SW480 (cell line): ENCODE data around the gene GPR143.
"Not testable (repeated sequence)": the region's sequence is repeated elsewhere in the genome, so short reads cannot be mapped to it uniquely, and the experiment has no call there.

Experiments
- DNase-seq: peaks from one replicate; pipeline ENCODE4 v3.0.0-alpha.2; 2016; ENCODE audit warnings: low spot score

GPR143 gene

DNA sequence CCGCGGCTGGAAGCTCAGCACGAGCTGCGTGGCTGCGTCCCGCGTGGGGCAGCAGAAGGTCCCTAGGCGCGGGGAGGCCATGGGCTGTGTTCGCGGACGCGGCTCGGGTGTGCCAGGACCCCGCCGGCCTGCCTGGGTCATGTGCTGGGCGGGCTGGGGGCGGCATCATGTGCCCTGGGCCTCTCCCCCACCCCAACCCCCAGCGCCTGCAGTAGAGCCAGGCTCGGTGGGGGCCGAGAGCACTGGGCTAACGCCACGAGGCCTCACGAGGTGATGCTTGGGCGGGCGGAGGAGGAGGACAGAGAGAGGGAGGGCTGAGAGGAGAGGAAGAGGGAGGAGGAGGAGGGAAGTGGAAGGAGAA, at the start of gene GPR143:
Gene GPR143 (minus strand): TSS at position 111 of the 361 bp plus-strand sequence. CDS start 30 bp downstream, at position 81.
- no peak for DNase-seq

DNA sequence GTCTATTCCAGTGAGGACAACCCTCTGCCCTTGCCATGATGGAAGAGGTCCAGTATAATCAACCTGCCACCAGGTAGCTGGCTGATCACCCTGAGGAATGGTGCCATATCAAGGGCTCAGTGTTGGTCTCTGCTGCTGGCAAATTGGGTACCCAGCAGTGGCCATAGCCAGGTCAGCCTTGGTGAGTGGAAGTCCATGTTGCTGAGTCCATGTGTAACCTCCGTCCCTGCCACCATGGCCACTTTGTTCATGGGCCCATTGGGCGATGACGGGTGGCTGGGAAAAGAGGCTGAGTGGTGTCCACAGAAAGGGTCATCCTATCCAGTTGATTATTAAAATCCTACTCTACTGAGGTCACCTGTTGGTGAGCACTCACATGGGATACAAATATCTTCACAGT, 45.4 kb upstream of the GPR143 start:
- DNase-seq = not testable (repeated sequence)

DNA sequence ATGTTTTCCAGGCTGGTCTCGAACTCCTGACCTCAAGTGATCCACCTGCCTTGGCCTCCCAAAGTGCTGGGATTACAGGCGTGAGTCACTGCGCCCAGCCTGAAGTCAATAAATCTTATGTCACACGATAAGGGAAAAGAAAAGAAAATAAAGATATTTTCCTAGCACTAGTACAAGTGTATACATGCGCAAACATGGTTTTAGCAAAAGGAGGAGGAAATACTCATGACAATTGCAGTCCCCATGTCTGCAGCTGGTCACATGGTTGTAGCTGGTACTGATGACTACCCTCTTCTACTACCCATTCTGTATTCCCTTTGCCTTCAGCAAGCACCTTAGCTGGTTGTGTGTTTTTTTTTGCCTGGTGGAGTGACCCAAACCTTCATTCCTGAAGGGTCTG, 44.2 kb upstream of the GPR143 start:
- DNase-seq = not testable (repeated sequence)

DNA sequence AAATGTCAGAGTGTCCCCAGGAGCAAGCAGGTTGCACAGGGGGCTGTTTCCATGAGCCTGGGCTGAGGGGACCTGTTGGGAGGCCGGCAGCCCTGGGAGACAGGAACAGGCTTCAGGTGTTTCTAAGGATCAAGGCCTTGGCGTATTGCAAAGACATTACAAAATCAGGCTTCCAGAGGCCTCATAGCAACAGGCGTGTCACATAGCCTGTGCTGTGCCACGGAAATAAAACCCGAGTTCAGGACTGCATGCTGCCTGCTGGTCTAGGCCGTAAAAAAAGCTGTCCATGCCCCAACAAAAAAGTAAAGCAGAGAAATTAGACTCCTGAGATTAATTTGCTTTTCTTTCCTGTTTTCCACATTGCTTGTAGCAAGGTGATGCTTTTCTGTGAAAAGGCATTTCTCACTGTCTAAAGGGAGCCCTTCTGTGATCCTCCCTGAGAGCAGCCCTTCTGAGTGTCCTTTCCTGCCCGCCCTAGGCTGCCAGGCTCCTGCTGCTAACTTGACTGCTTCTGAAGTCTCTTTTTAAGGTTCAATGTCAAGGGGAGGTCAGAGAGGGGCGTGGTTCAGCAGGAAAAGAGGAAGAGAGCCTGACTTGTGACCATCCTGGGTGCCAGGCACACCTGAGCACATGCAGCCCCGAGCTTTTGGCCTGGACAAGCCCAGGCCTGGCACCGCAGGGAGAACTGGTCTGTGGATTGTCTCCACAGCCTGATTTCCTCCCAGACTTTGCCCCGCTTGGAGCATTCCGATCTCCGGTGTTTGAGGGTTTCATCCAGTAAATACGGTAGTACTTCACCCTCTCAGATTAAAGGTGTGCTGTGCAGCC, 41.9 kb upstream of the GPR143 start:
- no peak for DNase-seq

DNA sequence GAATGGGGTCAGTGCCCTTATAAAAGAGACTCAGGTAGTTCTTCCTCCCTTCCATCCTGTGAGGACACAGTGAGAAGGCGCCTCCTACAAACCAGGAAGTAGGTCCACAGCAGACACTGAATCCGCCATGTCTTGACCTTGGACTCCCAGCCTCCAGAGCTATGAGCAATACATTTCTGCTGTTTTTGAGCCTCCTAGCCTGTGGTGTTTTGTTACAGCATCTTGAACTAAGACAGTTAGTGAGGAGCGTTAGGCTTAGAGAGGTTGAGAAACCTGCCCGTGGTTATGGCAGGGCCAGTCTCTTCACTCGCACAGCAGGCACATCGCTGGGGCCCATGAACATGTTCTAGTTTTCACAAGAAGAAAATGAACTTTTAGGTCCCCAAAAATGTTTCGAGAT, 40.3 kb upstream of the GPR143 start:
- DNase-seq = no peak

DNA sequence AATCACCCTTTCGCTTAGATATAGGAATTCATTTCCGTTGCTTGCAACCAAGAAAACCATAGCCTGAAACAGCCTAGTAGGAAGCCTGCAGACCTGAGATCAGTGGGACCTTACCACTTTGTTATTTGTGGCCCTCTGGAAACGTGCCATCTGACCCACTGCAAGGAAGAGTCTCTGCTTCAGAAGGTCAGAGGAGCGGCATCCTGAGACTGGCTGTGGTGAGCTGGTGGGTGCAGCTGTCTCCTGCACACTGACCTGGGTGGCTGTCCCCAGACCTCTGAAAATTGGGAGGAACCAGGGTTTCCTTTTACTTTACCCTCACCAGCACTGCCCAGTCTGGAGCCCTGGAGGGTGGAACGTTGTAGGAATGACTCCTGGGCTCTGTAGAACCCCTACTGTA, 38.8 kb upstream of the GPR143 start:
- no peak for DNase-seq

DNA sequence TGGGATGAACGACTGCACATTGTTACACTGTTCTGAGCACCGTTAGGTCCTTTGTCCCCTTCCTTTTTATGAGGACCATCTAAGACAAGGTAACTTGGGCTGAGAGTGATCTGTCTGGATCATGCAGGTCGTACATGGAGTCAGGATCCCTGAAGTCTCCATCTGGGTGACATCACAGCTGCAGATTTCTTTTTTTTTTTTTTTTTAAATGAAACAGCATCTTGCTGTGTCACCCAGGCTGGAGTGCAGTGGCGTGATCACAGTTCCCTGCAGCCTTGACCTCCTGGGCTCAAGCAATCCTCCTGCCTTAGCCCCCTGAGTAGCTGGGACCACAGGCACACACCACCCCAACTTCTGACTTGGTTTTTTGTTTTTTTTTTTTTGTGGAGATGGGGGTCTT, 37.1 kb upstream of the GPR143 start:
- DNase-seq = no peak

DNA sequence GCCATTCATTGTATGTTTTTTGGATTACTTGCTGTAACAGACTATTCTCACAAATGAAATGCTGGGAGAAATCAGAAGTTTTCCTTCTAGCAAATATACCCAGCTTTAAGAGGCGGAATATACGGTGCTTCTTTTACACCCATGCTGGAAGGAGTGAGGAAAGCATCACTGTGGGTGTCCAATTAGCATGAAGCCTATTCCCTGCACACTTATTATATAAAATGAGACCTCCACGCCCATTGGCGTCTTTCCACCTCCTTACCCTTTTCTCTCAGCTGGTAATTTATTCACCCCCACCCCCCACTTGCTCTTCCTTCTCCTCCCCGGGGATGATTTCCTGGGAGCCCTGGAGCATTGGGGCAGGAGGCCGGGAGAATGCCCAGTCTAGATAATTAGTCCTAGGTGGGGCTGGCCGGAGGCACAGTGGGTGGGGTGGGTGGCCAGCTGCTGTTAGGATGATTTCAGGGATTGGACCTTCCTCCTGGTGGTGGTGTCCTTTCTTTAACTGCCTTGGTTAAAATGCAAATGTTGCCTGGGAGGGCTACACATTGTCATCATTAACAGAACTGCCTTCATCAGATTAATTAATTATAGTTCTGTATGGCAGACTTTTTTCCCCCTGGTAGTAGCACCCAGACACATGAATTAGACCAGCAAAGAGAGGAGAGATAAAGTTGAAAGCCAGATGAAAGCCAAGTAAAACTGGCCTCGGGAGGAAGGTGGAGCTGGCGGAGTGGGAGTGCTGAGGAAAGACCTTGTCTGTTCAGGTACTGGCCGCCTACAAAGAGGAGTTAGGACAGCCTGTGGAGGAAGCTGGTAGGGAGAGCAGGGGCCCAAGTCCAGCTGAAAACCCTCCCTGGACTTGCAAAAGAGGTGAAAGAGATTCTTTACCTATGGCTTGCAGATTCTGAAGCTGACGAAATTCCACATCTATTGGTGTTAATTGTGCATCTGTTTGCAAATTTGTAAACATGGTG, 32.0 kb upstream of the GPR143 start:
- no peak for DNase-seq

DNA sequence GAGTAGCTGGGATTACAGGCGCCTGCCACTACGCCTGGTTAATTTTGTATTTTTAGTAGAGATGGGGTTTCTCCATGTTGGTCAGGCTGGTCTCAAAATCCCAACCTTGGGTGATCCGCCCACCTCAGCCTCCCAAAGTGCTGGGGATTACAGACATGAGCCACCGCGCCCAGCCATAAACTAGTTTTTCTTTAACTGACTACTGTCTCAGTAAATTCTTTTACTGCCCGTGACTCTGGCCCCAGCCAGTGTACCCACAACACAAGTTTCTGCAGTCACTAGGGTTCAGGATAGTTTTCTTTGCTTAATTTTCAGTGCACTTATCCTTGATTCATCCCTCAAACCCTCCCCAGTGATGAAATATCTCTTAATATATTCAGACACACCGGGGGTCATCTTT, 28.8 kb upstream of the GPR143 start:
- no peak for DNase-seq

DNA sequence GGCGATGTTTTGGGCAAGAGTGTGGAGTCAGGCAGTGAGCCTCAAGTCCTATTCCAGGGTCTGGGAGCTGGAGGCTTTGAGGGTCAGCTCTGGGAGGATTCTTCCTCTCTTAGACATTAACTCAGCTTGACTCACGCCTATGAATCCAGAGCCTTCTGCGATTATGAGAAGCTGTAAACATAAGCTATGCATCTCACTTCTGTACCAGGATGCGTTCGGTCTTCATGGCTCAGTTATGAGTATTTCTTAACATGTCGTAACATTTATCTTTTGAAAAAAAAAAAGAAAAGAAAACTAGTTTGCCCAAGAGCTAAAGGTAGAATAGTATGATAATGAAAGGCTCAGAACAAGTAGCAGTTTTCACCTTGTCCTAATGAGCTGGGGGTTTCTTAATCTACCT, 25.2 kb upstream of the GPR143 start:
- DNase-seq = no peak

DNA sequence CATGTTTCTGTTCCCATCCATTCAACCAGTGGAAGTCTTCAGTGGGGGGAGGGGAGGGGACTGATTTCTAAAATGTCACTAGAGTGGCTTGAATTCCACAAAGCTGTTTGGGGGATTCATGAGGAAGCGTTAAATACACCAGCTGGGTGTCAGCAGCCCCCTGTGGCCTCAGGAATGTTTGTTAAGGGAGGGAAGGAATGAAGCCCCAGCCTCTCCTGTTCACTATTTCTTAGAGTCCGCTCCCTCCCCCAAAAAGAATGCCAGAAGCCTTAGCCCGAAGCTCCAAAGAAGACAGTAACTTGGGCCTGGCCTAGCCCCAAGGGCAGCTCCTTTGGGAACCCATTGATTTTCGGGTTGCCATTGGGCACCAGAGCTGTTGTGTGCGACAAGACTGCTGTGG, 23.9 kb upstream of the GPR143 start:
- DNase-seq = no peak

DNA sequence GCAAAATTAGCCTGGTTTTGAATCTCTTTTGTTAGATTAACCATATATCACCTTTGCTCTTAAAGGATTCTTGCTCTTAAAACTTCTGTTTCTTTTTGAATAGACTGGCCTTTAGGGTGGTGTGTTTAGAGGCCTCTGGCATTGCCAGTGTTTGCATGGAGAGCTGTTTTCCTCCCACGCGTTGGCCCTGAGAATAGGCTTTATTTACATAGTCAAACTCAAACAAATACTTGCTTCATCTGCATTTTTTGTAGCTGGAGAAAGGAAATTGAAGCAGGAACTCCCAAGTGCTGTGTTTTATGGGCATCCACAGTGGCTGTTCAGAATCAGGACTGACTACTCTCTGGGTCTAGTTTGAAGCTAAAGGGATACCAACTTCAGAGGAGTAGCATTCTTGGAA, 23.3 kb upstream of the GPR143 start:
- no peak for DNase-seq

DNA sequence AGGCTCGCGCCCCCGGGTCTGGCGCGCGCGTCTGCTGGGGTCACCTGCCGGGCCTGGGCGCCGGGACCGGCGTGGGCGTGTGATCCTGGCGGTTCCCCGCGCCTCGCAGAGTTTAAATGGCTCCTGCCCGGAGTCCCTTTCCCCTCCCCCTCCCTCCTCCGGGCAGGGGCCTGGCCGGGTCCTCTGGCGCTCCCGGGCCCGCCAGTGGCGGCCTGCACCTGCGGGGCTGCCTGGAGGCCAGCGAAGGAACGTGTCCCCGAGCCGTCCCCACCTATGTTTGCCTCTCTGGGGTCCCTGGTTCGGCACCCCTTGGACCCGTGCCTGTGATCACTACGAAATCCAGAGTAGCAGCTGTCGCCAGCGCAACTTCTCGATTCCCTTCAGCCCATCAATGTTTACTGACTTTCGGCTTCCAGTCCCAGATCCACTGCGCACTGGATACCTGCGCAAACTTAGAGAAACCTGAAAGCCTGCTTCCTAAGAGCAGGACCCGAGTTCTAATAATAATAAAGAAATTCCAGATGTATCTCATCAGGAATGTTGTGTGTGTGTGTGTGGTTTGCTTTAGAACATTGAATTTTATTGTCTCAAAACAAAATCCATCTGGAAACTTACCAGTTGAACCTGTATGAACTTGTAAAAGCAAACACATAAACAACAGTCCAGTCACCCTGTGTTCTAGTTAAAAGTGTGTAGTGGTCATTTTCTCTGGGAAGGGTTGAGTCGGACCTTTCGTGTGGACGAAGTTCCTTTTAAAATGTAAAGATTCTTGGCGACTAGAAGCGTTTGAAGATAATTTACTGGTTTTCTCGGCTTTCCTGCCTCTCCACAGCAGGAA, 21.4 kb upstream of the GPR143 start:
- DNase-seq = peak; percentile 21

DNA sequence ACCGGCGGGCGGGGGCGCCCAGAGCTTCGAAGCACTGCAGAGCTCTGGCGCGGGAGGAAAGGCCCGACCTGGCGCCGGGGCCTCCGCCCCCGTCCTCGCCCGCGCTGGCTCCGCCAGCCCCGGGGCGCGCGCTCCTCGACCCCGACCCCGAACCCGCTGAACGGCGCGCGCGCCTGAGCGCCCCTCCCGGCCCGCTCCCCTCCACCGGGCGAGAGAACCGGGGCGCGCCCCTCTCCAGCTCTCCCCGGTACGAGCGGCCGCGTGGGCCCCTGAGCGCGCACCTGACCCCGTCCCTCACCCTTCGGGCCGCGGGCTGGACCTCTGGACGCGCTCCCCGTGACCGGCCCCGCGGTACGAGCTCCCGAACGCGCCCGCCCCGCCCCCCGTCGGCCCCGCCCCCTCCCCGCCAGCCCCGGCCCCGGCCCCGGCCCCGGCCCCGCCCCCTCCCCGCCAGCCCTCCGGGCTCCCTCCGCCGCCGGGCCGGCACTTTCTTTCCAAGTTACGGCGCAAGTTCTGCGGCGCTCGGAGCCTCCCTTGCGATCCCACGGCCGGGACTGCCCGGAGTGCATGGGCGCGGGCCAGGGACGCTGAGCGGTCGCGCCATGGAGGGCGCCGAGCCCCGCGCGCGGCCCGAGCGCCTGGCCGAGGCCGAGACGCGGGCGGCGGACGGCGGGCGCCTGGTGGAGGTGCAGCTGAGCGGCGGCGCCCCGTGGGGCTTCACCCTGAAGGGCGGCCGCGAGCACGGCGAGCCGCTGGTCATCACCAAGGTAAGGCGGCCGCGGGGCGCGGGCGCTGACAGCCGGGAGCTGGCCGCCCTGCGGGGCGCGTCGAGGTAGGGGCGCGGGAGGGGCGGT, 20.5 kb upstream of the GPR143 start, which contains the start of gene SHROOM2:
Gene SHROOM2 (plus strand): TSS at position 486 of the 854 bp plus-strand sequence. CDS start 117 bp downstream, at position 603.
- peak; percentile 24 for DNase-seq

DNA sequence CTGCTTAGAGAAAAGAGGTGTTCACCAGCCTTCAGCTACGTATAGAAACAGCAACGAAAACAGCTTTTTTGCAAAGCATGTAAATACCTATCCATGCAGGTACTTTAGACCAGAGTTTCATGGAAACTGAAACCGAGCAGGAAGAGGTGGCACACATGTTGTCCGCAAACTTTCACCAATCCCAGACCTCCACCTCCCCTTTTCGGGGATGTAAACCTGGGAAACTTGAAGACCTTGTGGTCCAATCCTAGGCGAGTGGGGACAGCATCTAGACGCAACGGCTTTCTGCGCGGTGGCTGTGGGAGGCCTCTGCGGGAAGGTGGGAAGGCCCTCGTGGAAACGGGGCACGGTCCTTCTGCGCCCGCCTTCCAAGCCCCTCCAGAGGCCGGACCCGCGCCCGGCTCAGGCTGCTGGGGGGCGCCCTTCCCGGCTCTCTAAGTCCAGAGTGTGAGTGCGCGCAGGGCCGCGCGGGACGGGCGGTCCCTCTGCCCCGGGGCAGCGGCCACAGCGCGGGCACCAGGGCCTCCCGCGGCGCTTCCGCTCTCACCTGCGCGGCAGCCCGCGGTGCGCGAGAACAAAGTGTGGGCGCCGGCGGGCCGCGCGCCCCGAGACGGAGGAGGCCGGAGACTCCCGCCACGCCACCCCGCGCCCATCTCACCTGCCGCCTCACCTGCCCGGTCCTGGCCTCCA, 19.8 kb upstream of the GPR143 start:
- DNase-seq = no peak

DNA sequence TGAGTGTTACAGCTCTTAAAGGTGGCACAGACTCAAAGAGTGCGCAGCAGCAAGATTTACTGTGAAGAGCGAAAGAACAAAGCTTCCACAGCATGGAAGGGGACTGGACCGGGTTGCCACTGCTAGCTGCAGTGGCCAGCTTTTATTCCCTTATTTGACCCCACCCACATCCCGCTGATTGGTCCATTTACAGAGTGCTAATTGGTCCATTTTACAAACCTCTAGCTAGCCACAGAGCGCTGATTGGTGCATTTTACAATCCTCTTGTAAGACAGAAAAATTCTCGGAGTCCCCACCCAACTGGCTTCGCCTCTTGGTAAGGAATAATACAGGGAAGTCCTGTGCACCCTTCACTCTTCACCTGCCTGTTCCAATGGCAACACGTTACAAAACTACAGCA, 18.7 kb upstream of the GPR143 start:
- no peak for DNase-seq

DNA sequence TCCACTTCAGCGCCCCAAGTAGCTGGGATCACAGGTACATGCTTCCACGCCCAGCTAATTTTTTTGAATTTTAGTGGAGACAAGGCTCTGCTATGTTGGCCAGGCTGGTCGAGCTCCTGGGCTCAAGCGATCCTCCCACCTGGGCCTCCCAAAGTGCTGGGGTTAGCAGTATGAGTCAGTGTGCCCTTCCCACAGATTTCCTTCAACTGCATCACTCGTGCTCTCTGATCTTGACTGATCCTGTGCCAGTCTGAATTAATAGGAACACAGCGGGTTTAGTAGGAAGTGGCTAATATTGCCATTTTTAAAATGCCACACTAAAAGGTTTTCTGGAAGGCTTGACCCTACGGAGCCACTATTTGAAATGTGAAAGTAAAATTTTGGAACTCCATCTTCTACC, 16.3 kb upstream of the GPR143 start:
- DNase-seq = peak; percentile 56

DNA sequence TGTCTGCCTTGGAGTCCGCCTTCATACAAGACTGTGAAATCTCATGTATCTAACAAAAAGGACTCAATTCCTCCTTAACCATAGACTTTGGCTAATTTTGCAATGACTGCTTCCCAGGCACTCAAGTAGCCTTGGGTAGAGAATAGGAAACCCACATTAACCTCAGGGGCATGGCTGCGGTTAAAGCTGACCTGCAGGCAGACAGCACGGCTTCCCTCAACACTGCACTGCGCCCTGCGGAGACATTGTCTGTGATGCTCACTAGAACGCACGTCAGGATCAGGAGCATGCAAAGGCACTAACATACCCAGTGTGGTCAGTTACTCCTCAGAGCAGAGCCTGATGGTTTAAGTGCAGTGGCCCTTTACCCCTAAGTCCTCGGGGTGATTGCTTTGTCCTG, 10.3 kb upstream of the GPR143 start:
- DNase-seq = no peak

DNA sequence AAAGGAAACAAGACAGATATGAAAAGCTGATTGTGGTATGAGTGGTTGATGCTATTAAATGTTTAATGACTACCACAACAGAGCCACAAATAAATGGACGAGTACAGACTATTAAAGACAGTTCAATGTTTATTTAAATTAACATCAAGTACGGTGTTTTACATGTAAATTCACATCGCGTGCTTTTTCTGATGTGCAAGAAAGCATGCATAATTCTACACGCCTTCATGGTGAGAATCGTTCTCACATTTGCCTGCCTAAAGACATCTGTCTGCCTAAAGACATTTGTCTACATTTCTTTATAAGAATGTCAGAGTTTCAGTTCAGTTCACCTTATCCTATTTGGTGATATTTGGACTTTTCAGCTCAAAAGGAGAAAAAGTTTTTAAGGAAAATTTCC, 7.3 kb upstream of the GPR143 start:
- DNase-seq = no peak

DNA sequence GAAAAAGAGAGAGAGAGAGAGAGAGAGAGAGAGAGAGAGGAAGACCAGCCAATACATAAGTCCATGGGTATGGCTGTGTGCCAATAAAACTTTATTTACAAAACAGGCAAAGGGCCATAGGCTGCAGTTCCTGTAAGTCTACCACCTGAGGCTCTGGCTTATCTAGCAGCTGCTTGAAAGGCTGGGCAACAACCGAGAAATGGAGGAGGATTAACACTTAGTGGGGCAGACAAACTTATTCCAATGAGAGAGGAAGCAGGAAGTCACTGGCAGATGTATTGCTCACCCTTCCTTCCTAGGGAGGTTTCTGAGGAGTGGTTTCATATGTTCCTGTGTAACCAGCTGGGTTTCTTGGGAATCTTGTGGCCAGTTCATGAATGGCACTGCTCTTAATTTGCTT, 4.7 kb upstream of the GPR143 start:
- DNase-seq = no peak
